ENCODE results near the gene MRGPRF. TPM values are rescaled to one million over a fixed set of nuclear protein-coding genes. Genes with fewer than 3 reads are reported as not detected.

MRGPRF gene
- total RNA-seq, 2 donors from 2014 or later: 4.7 to 7.6 TPM

DNA sequence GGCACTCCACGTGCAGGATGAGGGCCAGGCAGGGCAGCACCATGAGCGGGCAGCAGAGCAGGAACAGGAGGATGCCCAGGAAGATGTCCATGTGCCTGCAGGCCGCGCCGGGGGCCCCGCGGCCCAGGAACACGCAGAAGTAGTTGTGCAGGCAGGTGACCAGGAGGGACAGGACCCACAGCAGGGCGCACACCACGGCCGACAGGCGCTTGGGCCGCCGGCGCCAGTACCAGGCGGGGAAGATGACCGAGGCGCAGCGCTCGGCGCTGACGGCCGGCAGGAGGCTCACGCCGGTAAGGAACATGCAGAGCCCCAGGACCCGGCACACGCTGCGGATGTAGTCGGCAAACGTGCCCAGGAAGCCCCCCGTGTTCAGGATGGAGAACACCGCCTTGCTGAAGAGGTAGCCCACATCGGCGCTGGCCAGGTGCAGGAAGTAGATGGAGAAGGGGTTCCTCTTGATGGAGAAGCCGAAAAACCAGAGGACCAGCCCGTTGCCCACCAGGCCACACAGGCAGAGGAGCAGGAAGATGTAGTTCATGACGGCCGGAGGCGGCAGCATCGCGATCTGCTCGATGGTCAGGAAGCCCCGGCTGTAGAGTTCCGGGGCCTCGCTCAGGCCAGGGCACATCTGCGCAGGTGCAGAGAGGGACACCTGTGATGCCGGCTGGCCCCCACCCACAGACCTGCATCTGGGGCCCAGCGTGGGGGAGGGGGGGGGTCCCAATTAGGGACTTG is 7.2 kb downstream of the MRGPRF start:
- H3K36me3 ChIP-seq (replicated peaks in 1 of 2; ENCODE audit: insufficient read depth in 1 of 2, low read depth in 2 of 2): no peaks in the 10 kb centered on the region
- ATAC-seq (no peak), DNase-seq (no peak)
- TF ChIP-seq, protein P1, sequence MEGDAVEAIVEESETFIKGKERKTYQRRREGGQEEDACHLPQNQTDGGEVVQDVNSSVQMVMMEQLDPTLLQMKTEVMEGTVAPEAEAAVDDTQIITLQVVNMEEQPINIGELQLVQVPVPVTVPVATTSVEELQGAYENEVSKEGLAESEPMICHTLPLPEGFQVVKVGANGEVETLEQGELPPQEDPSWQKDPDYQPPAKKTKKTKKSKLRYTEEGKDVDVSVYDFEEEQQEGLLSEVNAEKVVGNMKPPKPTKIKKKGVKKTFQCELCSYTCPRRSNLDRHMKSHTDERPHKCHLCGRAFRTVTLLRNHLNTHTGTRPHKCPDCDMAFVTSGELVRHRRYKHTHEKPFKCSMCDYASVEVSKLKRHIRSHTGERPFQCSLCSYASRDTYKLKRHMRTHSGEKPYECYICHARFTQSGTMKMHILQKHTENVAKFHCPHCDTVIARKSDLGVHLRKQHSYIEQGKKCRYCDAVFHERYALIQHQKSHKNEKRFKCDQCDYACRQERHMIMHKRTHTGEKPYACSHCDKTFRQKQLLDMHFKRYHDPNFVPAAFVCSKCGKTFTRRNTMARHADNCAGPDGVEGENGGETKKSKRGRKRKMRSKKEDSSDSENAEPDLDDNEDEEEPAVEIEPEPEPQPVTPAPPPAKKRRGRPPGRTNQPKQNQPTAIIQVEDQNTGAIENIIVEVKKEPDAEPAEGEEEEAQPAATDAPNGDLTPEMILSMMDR (IDR thresholded peaks at IDR 0.05): no peak
- WGBS, 2 donors: 79 to 85% methylated on average over 45 to 47 of the region's 48 CpGs
- H3K4me1 ChIP-seq: peaks cover 26% of the 10 kb centered on the region
- intact Hi-C loops (cut with DNase I): no loop called here
- H3K27me3 ChIP-seq: no peaks in the 10 kb centered on the region
- H3K9me3 ChIP-seq: no peaks in the 10 kb centered on the region
- no peak overlapping the region for H3K4me3 ChIP-seq
- no peak overlapping the region for H3K27ac ChIP-seq

DNA sequence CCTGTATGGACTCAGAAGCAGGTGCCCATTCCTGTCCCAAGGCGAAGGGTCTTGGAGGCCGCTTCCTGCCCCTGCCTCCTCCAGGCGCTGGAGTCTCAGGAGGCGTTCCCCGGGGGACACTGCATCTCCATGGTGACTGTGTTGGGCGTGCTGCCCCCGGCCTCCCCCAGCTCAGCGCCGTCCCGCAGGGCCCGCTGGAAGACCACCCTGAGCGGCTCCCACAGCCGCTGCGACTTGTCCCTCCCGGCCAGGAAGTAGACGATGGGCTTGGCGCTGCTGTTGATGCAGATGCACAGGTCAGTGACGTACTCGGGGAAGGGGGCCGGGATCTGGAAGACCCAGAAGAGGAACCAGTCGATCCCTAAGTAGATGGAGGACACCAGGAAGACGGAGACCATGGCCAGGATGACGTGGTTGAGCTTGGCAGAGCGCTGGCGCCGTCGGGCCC is 7.8 kb downstream of the MRGPRF start:
- H3K27me3 ChIP-seq: no peaks in the 10 kb centered on the region
- TF ChIP-seq, protein P1 (IDR thresholded peaks at IDR 0.05): no peak
- TF ChIP-seq POLR2A (IDR thresholded peaks at IDR 0.05): no peak
- WGBS, 2 donors: 87% methylated on average over 11 to 22 of the region's 27 CpGs
- no peaks in the 10 kb centered on the region for H3K36me3 ChIP-seq (replicated peaks in 1 of 2; ENCODE audit: insufficient read depth in 1 of 2, low read depth in 2 of 2)
- DNase-seq: no peak
- intact Hi-C loops (cut with DNase I): no loop called here
- no peak overlapping the region for H3K27ac ChIP-seq
- ATAC-seq: no peak
- peaks cover 24% of the 10 kb centered on the region for H3K4me1 ChIP-seq
- H3K9me3 ChIP-seq: no peaks in the 10 kb centered on the region
- H3K4me3 ChIP-seq: no peak overlapping the region

DNA sequence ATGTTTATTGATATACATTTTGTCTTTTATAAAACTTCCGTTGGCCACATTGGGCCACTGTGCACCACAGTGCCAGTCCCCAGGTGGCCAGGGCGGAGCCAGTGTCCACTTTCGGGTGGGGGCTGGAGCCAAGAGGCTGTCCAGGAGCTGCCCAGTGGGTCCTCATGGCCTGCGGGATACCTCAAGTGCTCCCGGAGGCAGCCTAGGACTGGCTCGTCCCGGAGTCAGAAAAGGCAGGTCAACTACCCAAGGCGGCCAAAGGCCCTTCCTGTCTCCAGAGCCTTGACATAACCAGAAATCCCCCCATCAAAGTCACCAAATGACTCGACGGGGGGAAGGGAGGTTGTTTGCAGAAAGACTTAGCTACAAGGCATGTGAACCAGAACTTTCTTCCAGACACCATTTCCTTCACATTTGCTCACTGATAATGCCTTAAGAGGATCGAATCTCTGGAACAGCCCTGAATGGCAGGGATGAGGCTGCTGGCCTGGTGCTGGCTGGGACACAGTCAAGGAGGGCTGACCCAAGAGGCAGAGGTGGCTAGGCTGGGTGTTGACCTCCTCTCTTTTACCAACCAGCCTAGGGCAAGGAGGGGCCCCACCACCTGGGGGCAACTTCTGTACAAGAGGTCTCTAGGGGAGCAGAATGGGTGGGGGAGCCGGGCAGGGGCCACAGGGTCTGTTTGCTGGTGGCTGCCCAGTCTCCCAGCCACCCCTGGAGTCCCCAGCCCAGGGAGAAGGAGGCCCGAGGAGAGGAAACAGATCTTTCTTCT is 8.4 kb downstream of the MRGPRF start:
- H3K9me3 ChIP-seq: no peaks in the 10 kb centered on the region
- no peaks in the 10 kb centered on the region for H3K27me3 ChIP-seq
- no peak for DNase-seq
- no peak overlapping the region for H3K4me3 ChIP-seq
- WGBS, 2 donors: 63 to 74% methylated on average over 7 to 13 of the region's 13 CpGs
- H3K27ac ChIP-seq: no peak overlapping the region
- peaks cover 24% of the 10 kb centered on the region for H3K4me1 ChIP-seq
- H3K36me3 ChIP-seq (replicated peaks in 1 of 2; ENCODE audit: insufficient read depth in 1 of 2, low read depth in 2 of 2): no peaks in the 10 kb centered on the region
- no peak for ATAC-seq
- intact Hi-C loops (cut with DNase I): no loop called here
- no peak for TF ChIP-seq POLR2A (IDR thresholded peaks at IDR 0.05)
- TF ChIP-seq, protein P1 (IDR thresholded peaks at IDR 0.05): no peak

DNA sequence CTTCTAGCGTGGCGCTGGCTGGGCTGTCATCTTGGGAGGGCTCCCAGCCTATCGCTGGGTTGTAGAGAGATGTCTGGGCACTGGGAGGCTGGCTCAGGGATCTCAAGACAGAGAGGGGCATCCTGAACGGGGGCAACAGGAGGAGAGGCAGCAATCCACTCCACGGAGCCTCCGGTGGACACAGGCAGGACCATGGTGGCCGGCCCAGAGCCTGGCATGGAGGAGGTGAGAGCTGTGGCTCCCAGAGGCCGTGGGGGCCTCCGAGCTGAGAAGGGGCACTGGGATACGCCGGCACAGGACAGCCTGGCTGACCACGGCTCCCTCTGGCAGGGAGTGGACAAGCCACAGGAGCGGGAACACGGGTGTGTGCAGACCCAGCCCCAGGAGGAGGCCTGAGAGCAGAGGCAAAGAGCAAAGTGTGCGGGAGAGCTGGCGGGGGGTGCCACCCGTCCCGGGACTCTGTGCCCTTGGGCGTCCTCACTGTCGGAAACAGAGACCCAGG is 9.1 kb downstream of the MRGPRF start:
- no peaks in the 10 kb centered on the region for H3K9me3 ChIP-seq
- DNase-seq (no peak), ATAC-seq (no peak)
- WGBS, 2 donors: 60% methylated on average over 10 to 17 of the region's 20 CpGs
- no peaks in the 10 kb centered on the region for H3K36me3 ChIP-seq (replicated peaks in 1 of 2; ENCODE audit: insufficient read depth in 1 of 2, low read depth in 2 of 2)
- H3K4me3 ChIP-seq: no peak overlapping the region
- no peak overlapping the region for H3K27ac ChIP-seq
- intact Hi-C loops (cut with DNase I): no loop called here
- no peak for TF ChIP-seq POLR2A (IDR thresholded peaks at IDR 0.05)
- TF ChIP-seq, protein P1 (IDR thresholded peaks at IDR 0.05): no peak
- H3K27me3 ChIP-seq: no peaks in the 10 kb centered on the region
- H3K4me1 ChIP-seq: peaks cover 19% of the 10 kb centered on the region

Data from body of pancreas (tissue), 4 donors.